Large intestine (tissue), 3 donors: ENCODE data around the gene CLSTN2. TPM values are rescaled to one million over a fixed set of nuclear protein-coding genes. Genes with fewer than 3 reads are reported as not detected.
"Not testable (repeated sequence)": the region's sequence is repeated elsewhere in the genome, so short reads cannot be mapped to it uniquely, and the experiment has no call there.

ENCODE experiments used
- DNase-seq, 2 donors: peaks; one replicate each; pipeline versions ENCODE4 v3.0.0 to v3.0.0-alpha.2; 2013
- H3K27ac ChIP-seq: one replicate; pipeline ENCODE4 v1.5.1; 2013; ENCODE audit warnings: low read length
- H3K27me3 ChIP-seq: 2 replicates; pipeline ENCODE4 v1.6.1; 2013; ENCODE audit warnings: low read length; ENCODE audit not compliant: control insufficient read depth, insufficient read depth
- H3K36me3 ChIP-seq: 2 replicates; pipeline ENCODE4 v1.6.1; 2013; ENCODE audit warnings: low read length; ENCODE audit not compliant: control insufficient read depth, insufficient read depth
- H3K4me1 ChIP-seq: one replicate; pipeline ENCODE4 v1.6.1; 2013; ENCODE audit warnings: low read length; ENCODE audit not compliant: control insufficient read depth, insufficient read depth
- H3K4me3 ChIP-seq: one replicate; pipeline ENCODE4 v1.5.1; 2013; ENCODE audit warnings: low read length
- H3K9me3 ChIP-seq: one replicate; pipeline ENCODE4 v1.6.1; 2013; ENCODE audit warnings: mild to moderate bottlenecking, low read depth, low read length, moderate library complexity; ENCODE audit not compliant: control insufficient read depth
- WGBS: methylation state at CpG from one replicate; pipeline ENCODE4 v1.1.5; 2013; ENCODE audit warnings: low lambda C conversion rate; ENCODE audit not compliant: insufficient coverage; 5-methylcytosine and 5-hydroxymethylcytosine counted together
- polyA plus RNA-seq: library from polyadenylated mRNA; unstranded; fragments of 120-200 nt; gene quantifications from one replicate; pipeline ENCODE4 v1.2.1, GENCODE V29; 2013

Gene CLSTN2
- polyA plus RNA-seq, 1 donor = 1.8 TPM

DNA sequence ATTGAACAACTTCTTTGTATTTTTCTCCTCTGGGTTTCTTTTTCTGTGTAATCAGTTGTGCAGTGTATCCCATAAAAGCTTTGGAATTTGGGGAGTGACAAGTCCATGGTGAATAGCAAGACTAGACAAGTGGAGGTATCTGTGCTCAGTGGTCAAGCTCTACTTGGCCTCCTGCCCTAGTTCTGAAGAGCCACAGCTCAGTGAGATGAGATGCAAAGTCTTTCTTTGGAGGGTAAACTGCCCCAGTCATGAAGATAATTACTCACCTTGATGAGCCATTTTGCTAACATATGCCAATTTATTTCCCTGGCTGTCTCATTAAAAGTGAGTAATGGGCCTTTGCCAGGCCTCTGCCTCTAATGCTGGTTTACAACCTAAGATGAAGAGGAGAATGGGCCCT lies 471.7 kb downstream of the CLSTN2 start:
- Histone ChIP-seq H3K27me3 (no peaks in the 10 kb centered on the region), H3K4me3 (no peak overlapping the region), H3K4me1 (no peaks in the 10 kb centered on the region), H3K36me3 (no peaks in the 10 kb centered on the region), H3K9me3 (no peaks in the 10 kb centered on the region), H3K27ac (no peak overlapping the region)
- DNase-seq = no peak

DNA sequence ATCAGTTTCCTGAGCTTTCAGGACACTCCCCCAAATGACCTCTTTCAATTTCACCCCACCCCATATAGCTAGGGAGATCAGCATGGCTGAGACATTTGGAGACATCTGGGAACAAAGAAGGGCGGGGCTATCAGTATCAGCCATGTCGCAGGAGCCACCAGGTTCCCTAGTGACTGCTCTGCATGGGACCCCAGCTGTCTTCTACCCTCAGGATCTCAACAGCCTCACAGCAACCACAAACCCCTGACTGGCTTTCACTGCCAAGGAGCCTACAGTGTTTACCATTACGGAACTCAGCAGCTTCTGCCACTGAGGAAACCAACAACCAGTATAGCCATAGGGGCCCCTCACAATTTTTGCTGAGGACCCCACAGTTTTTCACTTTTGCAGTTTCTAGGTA lies 473.3 kb downstream of the CLSTN2 start:
- Histone ChIP-seq H3K27me3 (no peaks in the 10 kb centered on the region), H3K4me1 (no peaks in the 10 kb centered on the region), H3K9me3 (no peaks in the 10 kb centered on the region), H3K4me3 (no peak overlapping the region), H3K27ac (no peak overlapping the region), H3K36me3 (no peaks in the 10 kb centered on the region)
- WGBS = no CpG with 5 or more reads among the region's 3 CpGs
- no peak for DNase-seq

DNA sequence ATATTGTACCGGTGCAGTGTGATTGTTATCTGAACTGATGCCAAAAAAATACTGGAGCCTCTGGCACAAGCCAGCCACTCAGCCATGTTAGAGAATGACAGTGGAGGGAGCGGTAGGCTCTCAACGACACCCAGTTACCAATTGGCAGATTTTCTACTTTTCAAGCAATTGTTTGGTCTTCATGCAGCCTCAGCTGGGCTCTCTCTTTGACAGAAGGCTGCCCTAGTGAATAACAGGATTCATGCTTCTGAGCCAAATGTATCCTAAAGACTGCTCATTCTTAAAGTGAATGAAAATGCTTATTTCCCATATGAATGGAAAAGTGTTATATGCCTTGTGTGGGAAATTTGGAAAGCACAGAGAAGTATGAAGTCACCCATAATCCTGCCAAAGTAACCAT lies 481.7 kb downstream of the CLSTN2 start:
- H3K27ac ChIP-seq = no peak overlapping the region
- H3K36me3 ChIP-seq = no peaks in the 10 kb centered on the region
- H3K27me3 ChIP-seq = peaks cover 2% of the 10 kb centered on the region
- DNase-seq = no peak
- no peaks in the 10 kb centered on the region for H3K4me1 ChIP-seq
- H3K4me3 ChIP-seq = no peak overlapping the region
- 40% methylated on average over 1 of the region's 3 CpGs for WGBS
- H3K9me3 ChIP-seq = no peaks in the 10 kb centered on the region

DNA sequence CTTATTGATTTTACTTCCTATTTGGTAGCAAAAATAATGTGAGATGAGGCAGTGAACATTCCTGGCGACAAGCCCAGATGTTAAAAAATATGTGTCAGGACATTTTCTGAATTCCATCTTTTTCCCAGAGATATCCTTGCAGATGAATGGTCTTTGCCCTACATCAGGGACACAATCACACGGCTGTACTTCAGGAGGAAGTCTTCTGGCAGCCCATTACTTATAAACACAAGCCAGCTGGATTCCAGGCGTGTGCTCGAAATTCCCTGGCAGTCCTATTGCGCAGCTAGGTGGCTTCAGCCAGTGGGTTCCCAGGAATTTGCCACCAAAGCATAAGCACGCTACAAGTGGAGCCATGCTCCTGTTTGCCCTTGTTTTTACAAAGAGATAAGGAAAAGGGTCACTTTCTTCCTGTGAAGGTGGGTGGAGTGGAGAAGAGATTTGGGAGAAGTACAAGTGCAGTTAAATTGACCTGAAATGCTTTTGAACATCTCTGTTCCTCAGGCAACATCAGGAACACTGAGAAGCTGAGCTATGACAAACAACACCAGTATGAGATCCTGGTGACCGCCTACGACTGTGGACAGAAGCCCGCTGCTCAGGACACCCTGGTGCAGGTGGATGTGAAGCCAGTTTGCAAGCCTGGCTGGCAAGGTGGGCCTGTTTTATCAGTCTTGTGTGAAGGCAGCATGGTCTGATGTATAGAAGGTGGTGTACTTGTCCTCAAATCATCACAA lies 485.8 kb downstream of the CLSTN2 start:
- H3K27me3 ChIP-seq = peaks cover 2% of the 10 kb centered on the region
- no peaks in the 10 kb centered on the region for H3K4me1 ChIP-seq
- H3K9me3 ChIP-seq = no peaks in the 10 kb centered on the region
- H3K4me3 ChIP-seq = no peak overlapping the region
- no CpG with 5 or more reads among the region's 9 CpGs for WGBS
- H3K27ac ChIP-seq = no peak overlapping the region
- no peak for DNase-seq
- no peaks in the 10 kb centered on the region for H3K36me3 ChIP-seq

DNA sequence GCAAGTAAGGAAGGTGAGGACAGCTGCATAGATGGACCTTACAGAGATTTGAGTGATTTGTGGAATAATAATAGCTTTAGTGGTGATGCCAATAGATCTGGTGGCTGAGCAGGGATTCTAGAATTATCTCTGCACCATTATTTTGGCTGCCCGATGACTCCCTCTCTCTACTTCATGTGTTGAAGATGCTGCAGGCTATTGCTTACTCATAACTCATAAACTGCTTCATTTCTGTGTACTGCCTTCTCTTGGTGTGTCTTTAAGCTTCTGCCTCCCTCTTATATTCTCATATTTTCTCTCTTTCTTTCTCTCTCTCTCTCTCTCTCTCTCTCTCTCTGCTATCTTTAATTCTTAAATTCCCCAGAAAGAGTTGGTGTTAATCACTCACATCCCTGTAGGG lies 486.9 kb downstream of the CLSTN2 start:
- Histone ChIP-seq H3K9me3 (no peaks in the 10 kb centered on the region), H3K27ac (no peak overlapping the region), H3K27me3 (peaks cover 2% of the 10 kb centered on the region), H3K4me3 (no peak overlapping the region), H3K36me3 (no peaks in the 10 kb centered on the region), H3K4me1 (no peaks in the 10 kb centered on the region)
- 100% methylated on average over 1 of the region's 1 CpG for WGBS
- DNase-seq = no peak

DNA sequence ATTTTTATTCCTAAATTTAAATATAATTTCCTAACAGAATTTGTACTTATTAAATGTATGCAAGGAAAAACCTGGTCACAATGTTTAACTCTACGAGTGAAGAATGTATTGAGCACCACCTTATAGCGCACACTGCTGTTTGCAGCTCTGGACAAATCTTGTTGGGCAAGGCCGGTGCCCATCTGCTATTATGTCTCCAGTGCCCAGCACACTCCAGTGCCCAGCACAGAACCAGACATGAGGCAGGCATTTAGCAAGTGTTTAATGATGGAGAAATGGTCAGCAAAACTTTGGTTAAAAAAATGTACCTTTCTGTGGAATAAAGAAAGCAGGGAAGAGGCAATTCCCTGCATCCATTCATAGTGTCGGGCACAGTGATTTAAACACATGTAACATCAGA lies 488.2 kb downstream of the CLSTN2 start:
- WGBS = no CpG with 5 or more reads among the region's 4 CpGs
- Histone ChIP-seq H3K27me3 (peaks cover 2% of the 10 kb centered on the region), H3K4me1 (no peaks in the 10 kb centered on the region), H3K27ac (no peak overlapping the region), H3K4me3 (no peak overlapping the region), H3K9me3 (no peaks in the 10 kb centered on the region), H3K36me3 (no peaks in the 10 kb centered on the region)
- no peak for DNase-seq

DNA sequence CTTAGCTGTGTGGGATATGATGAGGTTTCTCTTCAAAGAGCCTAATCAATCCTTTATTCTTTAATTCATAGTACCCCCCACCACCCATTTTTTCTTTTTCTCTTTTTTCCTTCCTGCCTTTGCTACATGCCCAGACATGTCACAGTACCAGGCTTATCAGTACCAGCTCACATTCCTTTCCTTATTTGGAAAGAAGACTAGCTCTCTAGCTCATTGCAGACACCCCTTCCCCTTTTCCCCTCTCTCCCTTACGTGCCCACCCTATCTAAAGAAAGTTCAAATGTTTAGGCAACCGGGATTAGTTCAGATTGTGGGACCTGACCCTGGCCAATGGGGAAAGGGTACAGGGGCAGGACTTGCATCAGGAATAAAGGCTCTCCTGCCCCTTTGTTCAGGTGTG lies 488.6 kb downstream of the CLSTN2 start:
- not testable (repeated sequence) for H3K27ac ChIP-seq, H3K4me1 ChIP-seq, H3K9me3 ChIP-seq, H3K36me3 ChIP-seq, DNase-seq, H3K4me3 ChIP-seq, H3K27me3 ChIP-seq
- no CpG with 5 or more reads among the region's 2 CpGs for WGBS

DNA sequence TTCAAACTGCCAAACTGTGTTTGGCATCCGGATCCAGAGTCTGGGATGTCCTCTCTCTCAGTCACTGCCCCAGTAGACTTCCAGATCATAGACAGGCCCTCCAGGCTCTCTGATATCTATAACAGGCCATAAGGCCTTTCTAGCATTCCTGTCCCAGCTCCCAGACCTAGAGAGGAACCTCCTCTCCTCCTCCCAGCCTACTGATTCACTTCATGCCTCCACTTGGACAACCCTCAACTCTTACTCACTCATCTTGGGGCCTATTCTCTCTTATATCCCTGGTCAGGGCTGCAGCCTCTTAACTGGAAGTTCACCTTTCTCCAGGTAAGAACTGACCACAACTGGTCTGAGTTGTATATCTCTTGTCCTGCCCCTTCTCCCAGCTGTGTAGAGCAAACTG lies 489.2 kb downstream of the CLSTN2 start:
- Histone ChIP-seq H3K9me3 (no peaks in the 10 kb centered on the region), H3K27ac (no peak overlapping the region), H3K4me1 (no peaks in the 10 kb centered on the region), H3K4me3 (no peak overlapping the region), H3K27me3 (peaks cover 2% of the 10 kb centered on the region), H3K36me3 (no peaks in the 10 kb centered on the region)
- WGBS = no CpG with 5 or more reads among the region's 1 CpG
- DNase-seq = no peak

GRCh38 chr3:140424726-140425125 lies 489.7 kb downstream of the CLSTN2 start:
- no peaks in the 10 kb centered on the region for H3K36me3 ChIP-seq
- H3K27me3 ChIP-seq = peaks cover 2% of the 10 kb centered on the region
- no peaks in the 10 kb centered on the region for H3K9me3 ChIP-seq
- no CpG with 5 or more reads among the region's 1 CpG for WGBS
- H3K4me3 ChIP-seq = no peak overlapping the region
- H3K4me1 ChIP-seq = no peaks in the 10 kb centered on the region
- no peak overlapping the region for H3K27ac ChIP-seq
- DNase-seq = no peak

DNA sequence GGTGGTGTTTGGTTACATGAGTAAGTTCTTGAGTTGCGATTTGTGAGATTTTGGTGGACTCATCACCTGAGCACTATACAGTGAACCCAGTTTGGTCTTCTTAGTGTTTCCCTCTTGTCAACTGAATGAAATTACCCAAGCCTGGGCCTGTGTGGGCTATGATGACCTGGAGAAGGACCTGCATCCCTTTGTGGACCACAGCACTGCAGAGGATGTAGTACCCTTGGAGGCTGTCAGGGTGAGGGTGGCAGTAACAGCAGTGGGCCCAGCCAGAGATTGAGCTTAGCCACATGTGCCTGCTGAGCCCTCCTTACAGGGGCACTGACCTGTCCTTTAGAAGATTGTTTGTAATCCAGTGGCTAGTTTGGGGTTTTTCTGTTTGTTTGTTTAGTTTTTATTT lies 492.8 kb downstream of the CLSTN2 start:
- no peaks in the 10 kb centered on the region for H3K27me3 ChIP-seq
- H3K36me3 ChIP-seq = no peaks in the 10 kb centered on the region
- H3K4me1 ChIP-seq = no peaks in the 10 kb centered on the region
- no peaks in the 10 kb centered on the region for H3K9me3 ChIP-seq
- no peak for DNase-seq
- WGBS = no CpG with 5 or more reads among the region's 1 CpG
- H3K4me3 ChIP-seq = no peak overlapping the region
- no peak overlapping the region for H3K27ac ChIP-seq

DNA sequence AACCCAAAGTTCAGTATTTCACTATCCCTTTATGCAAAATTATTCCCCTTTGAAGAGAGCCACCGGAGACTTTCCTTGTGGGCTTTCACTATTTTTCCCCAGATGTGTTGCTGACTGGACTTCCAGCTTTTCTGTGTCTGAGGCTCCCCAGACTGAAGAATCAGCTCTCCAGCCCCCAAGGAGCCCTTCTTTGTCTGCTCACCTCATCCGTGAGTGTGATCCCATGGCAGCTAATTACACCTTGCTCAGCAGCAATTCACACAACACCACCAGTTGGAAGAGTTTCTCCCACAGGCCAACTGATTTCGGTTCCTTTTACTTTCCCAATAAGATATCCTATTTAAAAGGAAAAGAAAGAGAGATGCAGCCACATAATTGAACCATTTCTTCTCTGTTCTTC lies 493.4 kb downstream of the CLSTN2 start:
- Histone ChIP-seq H3K4me1 (no peaks in the 10 kb centered on the region), H3K27ac (no peak overlapping the region)
- no CpG with 5 or more reads among the region's 3 CpGs for WGBS

More for the DNA sequence above, 493.4 kb downstream of the CLSTN2 start:
- no peaks in the 10 kb centered on the region for H3K9me3 ChIP-seq
- H3K36me3 ChIP-seq = no peaks in the 10 kb centered on the region
- no peak for DNase-seq
- no peaks in the 10 kb centered on the region for H3K27me3 ChIP-seq
- no peak overlapping the region for H3K4me3 ChIP-seq
